H4 (cell line): Measurements from ENCODE around the gene ERRFI1. TPM values are rescaled to one million over a fixed set of nuclear protein-coding genes. Genes with fewer than 3 reads are reported as not detected.
"Not testable (repeated sequence)": the region's sequence is repeated elsewhere in the genome, so short reads cannot be mapped to it uniquely, and the experiment has no call there.

ENCODE experiments used
- DNase-seq: peaks from one replicate; pipeline ENCODE4 v3.0.0-alpha.2; 2015; ENCODE audit warnings: low spot score
- total RNA-seq: library from RNA; depleted of rRNA; stranded (reverse); fragments of >200 nt; shearing (Covaris generic); gene quantifications from 2 replicates; pipeline ENCODE4 v1.2.3, GENCODE V29; 2014; rRNA removed

The ERRFI1 gene
- total RNA-seq, result 70.3 and 78.3 TPM in 2 replicates

- peak; percentile 82 for DNase-seq
These were observed at the start of gene ERRFI1 for GRCh38 chr1:8026153-8026975. Gene ERRFI1, minus strand, starts transcription at chr1:8026309. Its CDS starts 10,690 bp downstream, at chr1:8015619.

GRCh38 chr1:8075511-8076051, 49.5 kb upstream of the ERRFI1 start:
- no peak for DNase-seq

GRCh38 chr1:8073112-8073855, 47.2 kb upstream of the ERRFI1 start:
- no peak for DNase-seq

- DNase-seq, result no peak
These were observed 44.3 kb upstream of the ERRFI1 start for GRCh38 chr1:8070381-8070811.

- DNase-seq, result not testable (repeated sequence)
These were observed 43.7 kb upstream of the ERRFI1 start for GRCh38 chr1:8069614-8070320.

GRCh38 chr1:8065369-8065768, 39.3 kb upstream of the ERRFI1 start:
- DNase-seq, result no peak

GRCh38 chr1:8063298-8064036, 37.4 kb upstream of the ERRFI1 start:
- DNase-seq, result no peak

- no peak for DNase-seq
These were observed 36.8 kb upstream of the ERRFI1 start for GRCh38 chr1:8062861-8063260.

- peak; percentile 77 for DNase-seq
These were observed 35.7 kb upstream of the ERRFI1 start for GRCh38 chr1:8061673-8062386.

- DNase-seq, result peak; percentile 97
These were observed 35.1 kb upstream of the ERRFI1 start for GRCh38 chr1:8061210-8061609.

GRCh38 chr1:8059161-8059622, 33.1 kb upstream of the ERRFI1 start:
- peak; percentile 87 for DNase-seq

- not testable (repeated sequence) for DNase-seq
These were observed 31.7 kb upstream of the ERRFI1 start for GRCh38 chr1:8057779-8058178.

GRCh38 chr1:8055973-8056372, 29.9 kb upstream of the ERRFI1 start:
- no peak for DNase-seq

- DNase-seq, result no peak
These were observed 27.9 kb upstream of the ERRFI1 start for GRCh38 chr1:8053878-8054567.

GRCh38 chr1:8051650-8052049, 25.5 kb upstream of the ERRFI1 start:
- no peak for DNase-seq

- not testable (repeated sequence) for DNase-seq
These were observed 23.1 kb upstream of the ERRFI1 start for GRCh38 chr1:8049229-8049628.

- peak; percentile 98 for DNase-seq
These were observed 21.8 kb upstream of the ERRFI1 start for GRCh38 chr1:8047686-8048445.

- DNase-seq, result peak; percentile 73
These were observed 21.0 kb upstream of the ERRFI1 start for GRCh38 chr1:8047112-8047511.

GRCh38 chr1:8046391-8046790, 20.3 kb upstream of the ERRFI1 start:
- DNase-seq, result no peak
